ENCODE measurements around the gene KIAA1671.

DNA sequence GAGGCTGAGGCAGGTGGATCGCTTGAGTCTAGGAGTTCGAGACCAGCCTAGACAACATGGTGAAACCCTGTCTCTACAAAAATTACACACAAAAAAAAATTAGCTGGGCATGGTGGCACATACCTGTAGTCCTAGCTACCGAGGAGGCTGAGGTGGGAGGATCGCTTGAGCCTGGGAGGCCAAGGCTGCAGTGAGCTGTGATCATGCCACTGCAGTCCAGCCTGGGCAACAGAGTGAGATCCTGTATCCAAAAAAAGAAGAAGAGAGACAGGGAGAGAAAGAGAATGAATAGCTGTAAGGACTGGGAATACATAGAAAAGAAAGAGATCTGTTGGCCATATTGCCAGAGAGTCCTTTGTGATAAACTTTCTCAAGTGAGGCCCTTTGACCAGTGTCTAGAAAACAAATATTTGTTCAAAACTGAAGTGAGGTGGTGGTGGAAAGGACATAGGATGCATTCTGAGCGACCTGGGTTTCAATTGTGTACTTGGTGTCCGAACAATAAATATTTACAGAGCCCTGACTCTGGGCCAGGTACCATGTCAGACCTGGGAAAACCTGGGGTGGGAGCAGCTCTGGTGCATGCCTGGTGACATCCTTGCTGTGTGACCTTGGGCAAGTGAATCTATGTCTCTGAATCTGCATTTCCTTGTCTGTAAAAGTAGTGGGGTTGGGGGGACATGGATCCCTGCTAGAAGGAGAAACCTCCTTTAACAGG is 157.5 kb downstream of the KIAA1671 start:
- TF ChIP-seq, protein P1, sequence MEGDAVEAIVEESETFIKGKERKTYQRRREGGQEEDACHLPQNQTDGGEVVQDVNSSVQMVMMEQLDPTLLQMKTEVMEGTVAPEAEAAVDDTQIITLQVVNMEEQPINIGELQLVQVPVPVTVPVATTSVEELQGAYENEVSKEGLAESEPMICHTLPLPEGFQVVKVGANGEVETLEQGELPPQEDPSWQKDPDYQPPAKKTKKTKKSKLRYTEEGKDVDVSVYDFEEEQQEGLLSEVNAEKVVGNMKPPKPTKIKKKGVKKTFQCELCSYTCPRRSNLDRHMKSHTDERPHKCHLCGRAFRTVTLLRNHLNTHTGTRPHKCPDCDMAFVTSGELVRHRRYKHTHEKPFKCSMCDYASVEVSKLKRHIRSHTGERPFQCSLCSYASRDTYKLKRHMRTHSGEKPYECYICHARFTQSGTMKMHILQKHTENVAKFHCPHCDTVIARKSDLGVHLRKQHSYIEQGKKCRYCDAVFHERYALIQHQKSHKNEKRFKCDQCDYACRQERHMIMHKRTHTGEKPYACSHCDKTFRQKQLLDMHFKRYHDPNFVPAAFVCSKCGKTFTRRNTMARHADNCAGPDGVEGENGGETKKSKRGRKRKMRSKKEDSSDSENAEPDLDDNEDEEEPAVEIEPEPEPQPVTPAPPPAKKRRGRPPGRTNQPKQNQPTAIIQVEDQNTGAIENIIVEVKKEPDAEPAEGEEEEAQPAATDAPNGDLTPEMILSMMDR (IDR thresholded peaks at IDR 0.05; ENCODE audit: insufficient read depth, low read length, poor library complexity, severe bottlenecking), result no peak
- TF ChIP-seq EZH2phosphoT487 (conservative IDR thresholded peaks at IDR 0.05; ENCODE audit: low read length), result no peak

Measured in SU-DHL-6 (cell line).